NCI-H1105 treated with DMSO at 0.1 percent for 48 hours (cell line): ENCODE results near the gene CXCL10.
"Not testable (repeated sequence)": the region's sequence is repeated elsewhere in the genome, so short reads cannot be mapped to it uniquely, and the experiment has no call there.

Experiments
- DNase-seq: peaks from one replicate; lab custom pipeline; 2025; lab: John Stamatoyannopoulos, UW

The CXCL10 gene

DNA sequence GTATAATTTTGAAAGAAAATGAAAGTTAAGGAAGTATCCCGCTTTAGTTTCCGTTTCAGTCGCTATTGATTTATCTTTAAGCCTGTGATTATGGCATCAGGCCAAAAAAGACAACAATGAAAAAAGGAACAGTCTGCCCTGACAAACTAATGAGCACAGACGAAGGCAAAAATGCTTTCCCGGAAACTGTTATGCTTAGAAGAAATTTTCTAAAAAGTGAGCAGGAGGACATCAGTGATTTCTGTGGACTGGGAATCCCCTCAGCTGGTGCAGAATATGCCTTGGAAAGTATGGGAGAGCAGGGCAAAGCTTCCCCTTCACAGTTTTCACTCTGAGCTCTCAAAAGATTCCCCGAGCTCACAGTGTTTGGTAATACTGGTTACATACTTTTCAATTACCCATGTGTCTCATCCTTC, 5.1 kb upstream of the CXCL10 start:
- DNase-seq, result peak; percentile 2

DNA sequence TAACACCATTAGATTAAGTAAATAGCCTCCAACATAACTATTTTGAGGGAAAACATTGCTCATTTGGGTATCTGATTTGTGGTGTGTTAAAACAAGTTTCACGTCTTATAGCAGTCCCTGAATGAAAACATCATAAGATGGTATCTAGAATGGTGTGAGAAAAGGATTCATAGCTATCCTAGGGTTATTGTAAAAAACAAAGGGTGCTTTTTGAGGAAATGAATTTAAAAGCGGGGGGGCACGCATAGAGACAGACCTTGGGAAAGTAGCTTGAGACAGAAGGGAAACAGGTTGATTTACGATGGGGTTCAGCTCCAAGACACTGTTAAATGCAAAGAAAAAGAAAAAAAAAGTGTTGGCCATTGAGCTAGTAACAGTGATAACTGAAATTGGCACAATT, 768 bp upstream of the CXCL10 start:
- DNase-seq, result no peak

- no peak for DNase-seq
Measured at GRCh38 chr4:76022677-76023076, 620 bp downstream of the CXCL10 start.

- DNase-seq, result no peak
Measured at GRCh38 chr4:76022031-76022430, 1.3 kb downstream of the CXCL10 start.

GRCh38 chr4:76017056-76017686, 6.1 kb downstream of the CXCL10 start:
- DNase-seq, result no peak

DNA sequence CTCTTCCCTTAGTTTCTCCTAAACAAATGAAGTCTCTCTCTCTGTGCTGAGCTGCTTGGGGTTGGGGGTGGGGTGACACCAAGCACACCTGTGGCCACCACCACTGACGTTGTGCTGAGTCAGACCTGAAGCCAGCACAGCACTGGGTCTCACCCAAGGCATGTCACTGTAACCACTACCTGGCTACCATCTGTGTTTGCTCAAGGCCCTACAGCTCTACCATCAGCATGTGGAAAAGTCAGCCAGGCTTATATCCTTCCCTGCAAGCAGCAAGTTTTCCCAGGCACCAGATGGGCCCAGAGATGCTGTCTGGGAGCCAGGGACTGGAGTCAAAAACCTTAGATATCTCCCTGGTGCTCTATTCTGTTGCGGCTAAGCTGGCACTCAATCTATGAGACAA, 6.9 kb downstream of the CXCL10 start:
- DNase-seq, result no peak

DNA sequence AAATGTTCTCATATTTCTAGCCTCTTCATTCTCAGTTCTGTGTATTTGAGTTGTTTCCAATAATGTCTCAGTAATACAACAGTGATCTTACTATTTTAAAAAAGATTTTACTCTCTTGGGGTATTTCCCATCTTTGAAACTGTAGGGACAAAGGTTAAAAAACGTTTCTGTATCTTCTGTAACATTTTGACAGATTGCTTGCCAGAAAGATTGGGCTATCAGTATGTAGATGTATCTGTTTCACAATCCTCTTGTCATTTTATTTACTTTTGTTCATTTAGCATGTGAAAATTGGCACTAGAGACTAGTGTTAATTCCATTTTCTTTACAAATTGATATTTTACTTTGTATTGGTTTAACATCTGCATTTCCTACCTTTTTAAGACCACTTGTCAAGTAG, 9.8 kb downstream of the CXCL10 start:
- no peak for DNase-seq

DNA sequence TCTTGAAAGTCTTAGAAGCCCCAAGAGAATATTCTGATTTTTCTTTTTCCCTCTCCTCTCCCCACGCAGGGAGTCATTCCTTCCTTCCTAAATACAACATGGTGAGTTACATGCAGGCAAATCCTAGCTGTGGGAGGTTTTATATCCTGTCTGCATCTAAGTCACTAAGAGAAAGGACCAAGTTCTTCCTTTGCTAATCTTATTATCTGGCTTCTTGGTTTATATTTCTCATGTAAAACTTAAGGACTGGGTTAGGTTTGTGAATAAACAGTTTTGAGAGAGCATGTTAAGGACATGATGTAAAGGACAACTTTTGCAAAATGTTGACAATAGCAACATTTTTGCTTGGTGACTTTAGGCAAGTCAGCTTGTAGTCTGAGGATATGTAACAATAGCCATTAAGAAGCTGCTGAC, 10.9 kb downstream of the CXCL10 start:
- no peak for DNase-seq

GRCh38 chr4:76011700-76012387, 11.5 kb downstream of the CXCL10 start:
- DNase-seq, result no peak

DNA sequence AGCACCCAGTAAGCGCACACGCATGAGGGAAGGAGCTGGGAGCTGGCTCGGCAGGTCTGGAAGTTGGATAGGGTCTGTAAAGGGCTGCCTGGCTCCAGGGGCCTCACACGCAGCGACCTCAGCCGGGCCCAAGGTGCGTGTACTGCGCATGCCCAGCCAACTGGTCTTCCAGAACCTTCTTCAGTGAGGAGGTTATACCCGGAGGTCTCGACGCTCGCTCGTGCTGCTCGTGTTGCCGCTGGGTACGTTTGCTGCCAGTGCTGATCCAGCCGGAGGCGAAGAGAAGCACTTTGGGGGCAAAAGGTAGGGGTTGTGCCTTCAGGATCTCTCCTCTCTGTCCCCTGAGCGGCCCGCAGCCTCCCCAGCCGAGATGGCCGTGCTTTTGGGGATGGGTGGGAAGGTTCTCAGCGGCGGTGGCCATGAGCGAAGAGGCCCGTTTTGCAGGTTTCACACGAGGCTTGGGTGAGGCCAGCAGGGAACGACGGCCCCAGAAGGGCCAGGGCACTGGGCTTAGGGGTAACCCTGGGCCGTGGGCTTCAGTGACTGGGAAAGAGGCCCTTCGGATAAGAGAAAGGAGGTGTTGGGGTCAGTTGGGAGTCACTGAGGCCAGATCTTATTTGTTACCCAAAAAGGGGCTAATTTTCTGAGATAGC, 12.2 kb downstream of the CXCL10 start:
- no peak for DNase-seq

DNA sequence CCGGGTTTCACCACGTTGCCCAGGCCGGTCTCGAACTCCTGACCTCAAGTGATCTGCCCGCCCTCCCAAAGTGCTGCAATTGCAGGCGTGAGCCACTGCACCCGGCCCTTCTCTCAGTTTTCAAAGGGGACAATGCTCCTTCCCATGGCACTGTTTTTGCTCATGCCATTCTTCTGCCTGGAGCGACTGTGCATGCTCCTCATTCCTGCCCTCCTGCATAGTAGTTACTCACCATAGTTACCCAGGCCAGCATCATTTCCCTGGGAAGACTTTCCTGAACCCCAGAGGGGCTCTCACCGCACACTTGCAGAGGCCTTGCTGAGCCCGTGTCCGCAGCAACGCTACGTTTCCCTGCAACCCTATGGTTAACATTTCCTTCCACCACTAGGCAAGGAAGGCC, 12.7 kb downstream of the CXCL10 start:
- DNase-seq, result no peak

- DNase-seq, result no peak
Measured at GRCh38 chr4:76009311-76009710, 14.0 kb downstream of the CXCL10 start.

GRCh38 chr4:76007089-76007862, 16.0 kb downstream of the CXCL10 start, which contains the start of gene CXCL9:
TSS of gene CXCL9 (minus strand) at chr4:76007509. CDS start at chr4:76007449, 60 bp downstream.
- no peak for DNase-seq

GRCh38 chr4:76003620-76004019, 19.7 kb downstream of the CXCL10 start:
- no peak for DNase-seq

- DNase-seq, result no peak
Measured at GRCh38 chr4:76003035-76003434, 20.3 kb downstream of the CXCL10 start.

DNA sequence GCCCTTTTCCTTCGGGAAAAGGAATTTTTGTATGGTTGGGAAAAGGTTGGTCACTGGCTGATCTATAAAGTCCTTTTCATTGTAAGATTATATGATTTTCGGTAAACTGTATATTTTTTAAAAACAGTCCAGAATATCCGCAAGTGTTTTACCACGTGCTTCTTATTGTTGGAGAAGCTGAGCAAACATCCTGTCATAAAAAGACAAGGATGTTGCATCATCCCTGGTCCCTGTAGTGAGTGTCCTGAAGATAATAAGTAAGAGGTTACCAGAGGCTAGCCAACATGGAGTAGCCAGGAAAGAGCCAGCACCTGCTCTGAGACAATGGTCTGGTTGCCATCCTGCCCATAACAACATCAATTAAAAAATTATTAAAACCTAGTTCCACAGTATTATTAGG, 21.1 kb downstream of the CXCL10 start:
- DNase-seq, result no peak

DNA sequence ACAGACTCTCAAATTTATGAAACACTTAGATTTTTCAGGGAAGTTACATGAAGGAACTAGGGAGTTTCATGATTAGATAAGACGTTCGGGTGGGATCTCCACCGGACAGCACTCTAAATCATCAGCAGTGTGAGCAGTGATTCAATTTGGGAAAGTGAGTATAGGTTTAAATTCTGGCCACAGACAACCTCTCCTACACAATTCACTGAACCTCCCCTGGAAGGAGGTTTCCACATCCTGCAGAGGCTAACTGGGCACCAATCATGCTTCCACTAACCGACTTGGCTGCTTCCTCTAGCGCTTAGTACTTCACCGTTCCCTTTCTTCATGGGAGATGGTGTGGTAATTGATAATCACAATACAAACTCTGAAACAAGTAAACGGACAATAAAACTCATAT, 21.6 kb downstream of the CXCL10 start:
- no peak for DNase-seq

DNA sequence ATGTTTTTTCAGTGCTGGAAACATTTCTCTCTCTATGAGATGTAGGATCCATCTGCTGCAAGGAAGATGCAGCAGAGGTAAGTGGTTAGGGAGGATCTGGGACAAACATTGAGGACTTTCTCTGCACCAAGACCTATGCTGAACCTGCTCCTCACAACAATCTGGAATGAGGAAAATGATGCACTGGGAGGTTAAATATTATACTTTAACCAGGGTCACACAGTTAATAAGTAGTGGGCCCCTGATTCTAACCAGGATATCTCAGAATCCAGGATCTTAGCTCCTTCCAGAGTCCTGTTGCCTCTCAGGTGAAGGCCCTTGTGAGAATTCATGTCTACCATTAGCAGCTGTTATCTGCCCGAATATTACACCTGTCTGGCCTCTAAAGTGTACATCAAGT, 23.0 kb downstream of the CXCL10 start:
- no peak for DNase-seq

- not testable (repeated sequence) for DNase-seq
Measured at GRCh38 chr4:75998525-75999147, 24.7 kb downstream of the CXCL10 start.

- DNase-seq, result no peak
Measured at GRCh38 chr4:75997946-75998345, 25.4 kb downstream of the CXCL10 start.

- DNase-seq, result no peak
Measured at GRCh38 chr4:75997081-75997480, 26.2 kb downstream of the CXCL10 start.

GRCh38 chr4:75995727-75996126, 27.6 kb downstream of the CXCL10 start:
- DNase-seq, result peak; percentile 39
